HG03558 (cell line): ENCODE measurements around the gene G6PC1.

ENCODE experiments used
- ATAC-seq: cut with Tn5 transposase; IDR thresholded peaks from one replicate; pipeline ENCODE4 v1.9.1; 2021; ENCODE audit warnings: moderate number of reproducible peaks; ENCODE audit not compliant: unreplicated experiment; ENCODE audit errors: extremely low read depth

Gene G6PC1

GRCh38 chr17:42928714-42929496 is 28.3 kb downstream of the G6PC1 start:
- no peak for ATAC-seq

- no peak for ATAC-seq
These were observed 28.9 kb downstream of the G6PC1 start for GRCh38 chr17:42929497-42929844.

GRCh38 chr17:42937712-42938596 is 37.4 kb downstream of the G6PC1 start:
- no peak for ATAC-seq

GRCh38 chr17:42944211-42944610 is 43.6 kb downstream of the G6PC1 start:
- ATAC-seq, result no peak

GRCh38 chr17:42946812-42947211 is 46.2 kb downstream of the G6PC1 start:
- no peak for ATAC-seq

GRCh38 chr17:42950044-42950783 is 49.6 kb downstream of the G6PC1 start:
- no peak for ATAC-seq
